ENCODE data around the gene HID1. TPM values are rescaled to one million over a fixed set of nuclear protein-coding genes. Genes with fewer than 3 reads are reported as not detected.

Gene HID1
- total and polyA plus RNA-seq, 2 of the 4 experiments (the other 2 are of a cell fraction) = 0.18 to 1.7 TPM

- ATAC-seq (ENCODE audit: low read depth) = no peak
- H3K9ac ChIP-seq (ENCODE audit: low read depth, low read length) = no peak overlapping the region
- no peak overlapping the region for H3K4me3 ChIP-seq (ENCODE audit: insufficient read depth, low read depth, low read length)
- H4K8ac ChIP-seq (ENCODE audit: low read depth in 2 of 2, low read length in 2 of 2) = no peak overlapping the region
- no peaks in the 10 kb centered on the region for H3K36me3 ChIP-seq (ENCODE audit: control insufficient read depth, insufficient read depth, low read length)
- TF ChIP-seq MXI1 (IDR thresholded peaks at IDR 0.05; ENCODE audit: borderline replicate concordance, low read depth, low read length) = no peak
- no peak for TF ChIP-seq POLR2A (IDR thresholded peaks at IDR 0.05; ENCODE audit: low read depth, low read length)
- TF ChIP-seq USF2 (IDR thresholded peaks at IDR 0.05; ENCODE audit: low read depth, low read length) = no peak
- TF ChIP-seq, protein P1, sequence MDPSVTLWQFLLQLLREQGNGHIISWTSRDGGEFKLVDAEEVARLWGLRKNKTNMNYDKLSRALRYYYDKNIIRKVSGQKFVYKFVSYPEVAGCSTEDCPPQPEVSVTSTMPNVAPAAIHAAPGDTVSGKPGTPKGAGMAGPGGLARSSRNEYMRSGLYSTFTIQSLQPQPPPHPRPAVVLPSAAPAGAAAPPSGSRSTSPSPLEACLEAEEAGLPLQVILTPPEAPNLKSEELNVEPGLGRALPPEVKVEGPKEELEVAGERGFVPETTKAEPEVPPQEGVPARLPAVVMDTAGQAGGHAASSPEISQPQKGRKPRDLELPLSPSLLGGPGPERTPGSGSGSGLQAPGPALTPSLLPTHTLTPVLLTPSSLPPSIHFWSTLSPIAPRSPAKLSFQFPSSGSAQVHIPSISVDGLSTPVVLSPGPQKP (IDR thresholded peaks at IDR 0.05; ENCODE audit: borderline replicate concordance, low read depth, low read length) = no peak
- TF ChIP-seq CEBPB (IDR thresholded peaks at IDR 0.05; ENCODE audit: low read depth, low read length) = no peak
- no peak for TF ChIP-seq NFE2L2 (IDR thresholded peaks at IDR 0.05; ENCODE audit: low read depth, low read length)
- no peak for TF ChIP-seq RFX5 (IDR thresholded peaks at IDR 0.05; ENCODE audit: low read depth, low read length)
- TF ChIP-seq, protein P2, sequence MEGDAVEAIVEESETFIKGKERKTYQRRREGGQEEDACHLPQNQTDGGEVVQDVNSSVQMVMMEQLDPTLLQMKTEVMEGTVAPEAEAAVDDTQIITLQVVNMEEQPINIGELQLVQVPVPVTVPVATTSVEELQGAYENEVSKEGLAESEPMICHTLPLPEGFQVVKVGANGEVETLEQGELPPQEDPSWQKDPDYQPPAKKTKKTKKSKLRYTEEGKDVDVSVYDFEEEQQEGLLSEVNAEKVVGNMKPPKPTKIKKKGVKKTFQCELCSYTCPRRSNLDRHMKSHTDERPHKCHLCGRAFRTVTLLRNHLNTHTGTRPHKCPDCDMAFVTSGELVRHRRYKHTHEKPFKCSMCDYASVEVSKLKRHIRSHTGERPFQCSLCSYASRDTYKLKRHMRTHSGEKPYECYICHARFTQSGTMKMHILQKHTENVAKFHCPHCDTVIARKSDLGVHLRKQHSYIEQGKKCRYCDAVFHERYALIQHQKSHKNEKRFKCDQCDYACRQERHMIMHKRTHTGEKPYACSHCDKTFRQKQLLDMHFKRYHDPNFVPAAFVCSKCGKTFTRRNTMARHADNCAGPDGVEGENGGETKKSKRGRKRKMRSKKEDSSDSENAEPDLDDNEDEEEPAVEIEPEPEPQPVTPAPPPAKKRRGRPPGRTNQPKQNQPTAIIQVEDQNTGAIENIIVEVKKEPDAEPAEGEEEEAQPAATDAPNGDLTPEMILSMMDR (conservative IDR thresholded peaks at IDR 0.05; ENCODE audit: low read depth, low read length) = no peak
- no peak for TF ChIP-seq SMC3 (IDR thresholded peaks at IDR 0.05; ENCODE audit: low read depth, low read length)
- TF ChIP-seq BHLHE40 (IDR thresholded peaks at IDR 0.05; ENCODE audit: low read depth, low read length) = no peak
- no peak for TF ChIP-seq RAD21 (IDR thresholded peaks at IDR 0.05; ENCODE audit: low read length)
- no peak for TF ChIP-seq FOS (IDR thresholded peaks at IDR 0.05; ENCODE audit: low read depth, low read length)
- TF ChIP-seq CHD1 (IDR thresholded peaks at IDR 0.05; ENCODE audit: low read depth, low read length) = no peak
- TF ChIP-seq RCOR1 (IDR thresholded peaks at IDR 0.05; ENCODE audit: insufficient replicate concordance, low read length) = no peak
- no peak overlapping the region for H3K4me2 ChIP-seq (ENCODE audit: low read depth, low read length)
- no peak overlapping the region for H3K27ac ChIP-seq (ENCODE audit: insufficient read depth, low read length)
- H3K23ac ChIP-seq (ENCODE audit: low read depth, low read length) = no peak overlapping the region
- no peak overlapping the region for H3K18ac ChIP-seq (ENCODE audit: low read depth, low read length)
- H4K20me1 ChIP-seq (ENCODE audit: insufficient read depth, low read length) = no peaks in the 10 kb centered on the region
- H2AK9ac ChIP-seq (replicated peaks; ENCODE audit: low read depth, low read length, poor library complexity) = no peak overlapping the region
- H3K27me3 ChIP-seq (ENCODE audit: control insufficient read depth, insufficient read depth, low read length) = peaks cover 56% of the 10 kb centered on the region
- CTCF ChIA-PET = no interaction called here
- no peak overlapping the region for H4K91ac ChIP-seq (ENCODE audit: insufficient read depth, low read depth, low read length)
- H2BK120ac ChIP-seq (ENCODE audit: low read depth, low read length) = no peak overlapping the region
- no peak overlapping the region for H3K56ac ChIP-seq (ENCODE audit: extremely low read depth, insufficient read depth, low read length)
- no peak overlapping the region for H2AFZ ChIP-seq (replicated peaks; ENCODE audit: low read length, poor library complexity)
- H4K5ac ChIP-seq (ENCODE audit: low read depth, low read length) = no peak overlapping the region
- no TSS peak for BruUV-seq (replicated peaks)
- H3K79me1 ChIP-seq (ENCODE audit: low read depth in 1 of 2, low read length in 2 of 2) = no peaks in the 10 kb centered on the region
- WGBS, 2 experiments (ENCODE audit: extremely low coverage in 2 of 2, insufficient read length in 1 of 2) = 74% methylated on average over 6 of the region's 32 CpGs; no CpG with 5 or more reads in 1 of the 2 experiments
- POLR2A ChIA-PET (ENCODE audit: unreplicated experiment) = no interaction called here
- in situ Hi-C loops (cut with MboI; ENCODE audit: low sequenced_read_pairs) = loop anchor here (10.0 kb wide), 1 partner anchor 207 kb away; the partner anchor contains the start of gene NHERF1
- no peaks in the 10 kb centered on the region for H3K9me3 ChIP-seq (ENCODE audit: control insufficient read depth, insufficient read depth, low read length)
- dilution Hi-C loops (cut with HindIII; ENCODE audit: low sequenced_read_pairs, unreplicated experiment) = no loop called here
- no peaks in the 10 kb centered on the region for H3K9me1 ChIP-seq (ENCODE audit: insufficient read depth, low read length)
- no peak for DNase-seq
- H3K4me1 ChIP-seq (ENCODE audit: control insufficient read depth, insufficient read depth, low read length) = no peaks in the 10 kb centered on the region
- no peak overlapping the region for H2BK15ac ChIP-seq (ENCODE audit: low read depth, low read length)
- H2BK5ac ChIP-seq (ENCODE audit: low read depth, low read length, poor library complexity, severe bottlenecking) = no peak overlapping the region
- no peak overlapping the region for H2AK5ac ChIP-seq (ENCODE audit: low read depth, low read length)
- no peak overlapping the region for H3K4ac ChIP-seq (ENCODE audit: low read depth, low read length)
- no peak overlapping the region for H2BK20ac ChIP-seq (ENCODE audit: low read depth, low read length)
- no peak overlapping the region for H3K14ac ChIP-seq (replicated peaks; ENCODE audit: low read depth, low read length)
- intact Hi-C loops (cut with micrococcal nuclease) = no loop called here
These were observed 20.7 kb downstream of the HID1 start for GRCh38 chr17:74951680-74952421.
